Activated CD4-positive, alpha-beta memory T cell treated with anti-CD3 and anti-CD28 coated beads, Interleukin-2, amount 10 ng/mL, durations not matched to agents 7 days and 5 days (primary cell): ENCODE results near the gene CNOT6. TPM values are rescaled to one million over a fixed set of nuclear protein-coding genes. Genes with fewer than 3 reads are reported as not detected.

ENCODE experiments used
- CTCF ChIA-PET: fragments of 350-600 bp; sonication (Branson Sonifier 250); formaldehyde crosslinking; loops from one replicate; lab custom pipeline; 2021; ENCODE audit warnings: antibody characterized with exemption, inconsistent platforms; lab: Charles Lee
- POLR2A ChIA-PET: fragments of 350-600 bp; sonication (Branson Sonifier 250); formaldehyde crosslinking; loops from one replicate; lab custom pipeline; 2021; ENCODE audit warnings: antibody characterized with exemption; lab: Charles Lee
- DNase-seq: peaks from one replicate; pipeline ENCODE4 v3.0.0-alpha.2; 2020
- H3K27ac Mint-ChIP-seq: one replicate; pipeline ENCODE4 v1.8.0; 2021; ENCODE audit warnings: mild to moderate bottlenecking, mixed read lengths
- H3K27me3 Mint-ChIP-seq: one replicate; pipeline ENCODE4 v1.8.0; 2021; ENCODE audit warnings: mixed read lengths
- H3K36me3 Mint-ChIP-seq: one replicate; pipeline ENCODE4 v1.8.0; 2021; ENCODE audit warnings: low read depth, mixed read lengths
- H3K4me1 Mint-ChIP-seq: one replicate; pipeline ENCODE4 v1.8.0; 2021; ENCODE audit warnings: mixed read lengths
- H3K4me3 Mint-ChIP-seq: one replicate; pipeline ENCODE4 v1.8.0; 2021; ENCODE audit warnings: mild to moderate bottlenecking, mixed read lengths
- H3K9me3 Mint-ChIP-seq: one replicate; pipeline ENCODE4 v1.8.0; 2021; ENCODE audit warnings: mixed read lengths
- total RNA-seq, 2 experiments: library from RNA; stranded (reverse); gene quantifications; one replicate each; pipeline ENCODE4 v1.2.3, GENCODE V29; 2021

Gene CNOT6
- total RNA-seq, 2 experiments from 2014 or later, result 34.9 to 36.2 TPM

GRCh38 chr5:180603076-180603594 is 109.0 kb downstream of the CNOT6 start:
- ChIA-PET CTCF (no interaction called here), POLR2A (no interaction called here)
- H3K36me3 Mint-ChIP-seq, result no peaks in the 10 kb centered on the region
- no peak overlapping the region for H3K27ac Mint-ChIP-seq
- no peaks in the 10 kb centered on the region for H3K4me1 Mint-ChIP-seq
- no peaks in the 10 kb centered on the region for H3K9me3 Mint-ChIP-seq
- H3K4me3 Mint-ChIP-seq, result no peak overlapping the region
- no peak for DNase-seq
- H3K27me3 Mint-ChIP-seq, result no peaks in the 10 kb centered on the region

GRCh38 chr5:180604271-180604670 is 110.1 kb downstream of the CNOT6 start:
- H3K36me3 Mint-ChIP-seq, result no peaks in the 10 kb centered on the region
- no peak overlapping the region for H3K27ac Mint-ChIP-seq
- no peak for DNase-seq
- ChIA-PET POLR2A (no interaction called here), CTCF (no interaction called here)
- no peaks in the 10 kb centered on the region for H3K4me1 Mint-ChIP-seq
- no peaks in the 10 kb centered on the region for H3K9me3 Mint-ChIP-seq
- no peaks in the 10 kb centered on the region for H3K27me3 Mint-ChIP-seq
- H3K4me3 Mint-ChIP-seq, result no peak overlapping the region

GRCh38 chr5:180605554-180606214 is 111.5 kb downstream of the CNOT6 start:
- peak; percentile 65 for DNase-seq
- no peaks in the 10 kb centered on the region for H3K27me3 Mint-ChIP-seq
- POLR2A ChIA-PET, result no interaction called here

GRCh38 chr5:180606215-180606785 is 112.1 kb downstream of the CNOT6 start:
- POLR2A ChIA-PET, result no interaction called here

More at GRCh38 chr5:180605554-180606214, 111.5 kb downstream of the CNOT6 start:
- CTCF ChIA-PET, result interaction anchor here (0.9 to 2.2 kb wide), 6 partner anchors 13 to 313 kb away, joined by 3 to 10 read pairs (median 4); no protein-coding TSS in a partner anchor
- Mint-ChIP-seq H3K4me1 (no peaks in the 10 kb centered on the region), H3K27ac (no peak overlapping the region), H3K36me3 (no peaks in the 10 kb centered on the region), H3K9me3 (no peaks in the 10 kb centered on the region), H3K4me3 (no peak overlapping the region)

GRCh38 chr5:180607861-180608571 is 113.8 kb downstream of the CNOT6 start:
- Mint-ChIP-seq H3K27me3 (no peaks in the 10 kb centered on the region), H3K4me3 (no peak overlapping the region), H3K4me1 (no peaks in the 10 kb centered on the region), H3K9me3 (no peaks in the 10 kb centered on the region), H3K27ac (no peak overlapping the region), H3K36me3 (no peaks in the 10 kb centered on the region)
- DNase-seq, result no peak
- CTCF ChIA-PET, result interaction anchor here (1.9 kb wide), 1 partner anchor 11 kb away, joined by 5 read pairs; no protein-coding TSS in a partner anchor
- POLR2A ChIA-PET, result no interaction called here

More at GRCh38 chr5:180606215-180606785, 112.1 kb downstream of the CNOT6 start:
- DNase-seq, result no peak
- no peaks in the 10 kb centered on the region for H3K27me3 Mint-ChIP-seq
- no peak overlapping the region for H3K27ac Mint-ChIP-seq
- CTCF ChIA-PET, result interaction anchor here (0.7 to 2.2 kb wide), 7 partner anchors 13 to 313 kb away, joined by 3 to 10 read pairs (median 4); no protein-coding TSS in a partner anchor
- no peaks in the 10 kb centered on the region for H3K36me3 Mint-ChIP-seq
- H3K4me3 Mint-ChIP-seq, result no peak overlapping the region
- H3K4me1 Mint-ChIP-seq, result no peaks in the 10 kb centered on the region
- no peaks in the 10 kb centered on the region for H3K9me3 Mint-ChIP-seq

GRCh38 chr5:180608572-180609310 is 114.6 kb downstream of the CNOT6 start:
- no peaks in the 10 kb centered on the region for H3K27me3 Mint-ChIP-seq
- H3K4me3 Mint-ChIP-seq, result no peak overlapping the region
- no peaks in the 10 kb centered on the region for H3K9me3 Mint-ChIP-seq
- ChIA-PET POLR2A (no interaction called here), CTCF (no interaction called here)
- no peaks in the 10 kb centered on the region for H3K36me3 Mint-ChIP-seq
- DNase-seq, result no peak
- no peaks in the 10 kb centered on the region for H3K4me1 Mint-ChIP-seq
- H3K27ac Mint-ChIP-seq, result no peak overlapping the region

- no peak overlapping the region for H3K4me3 Mint-ChIP-seq
- no peaks in the 10 kb centered on the region for H3K27me3 Mint-ChIP-seq
- H3K36me3 Mint-ChIP-seq, result no peaks in the 10 kb centered on the region
- CTCF ChIA-PET, result no interaction called here
- POLR2A ChIA-PET, result no interaction called here
- H3K4me1 Mint-ChIP-seq, result no peaks in the 10 kb centered on the region
- no peak for DNase-seq
- H3K27ac Mint-ChIP-seq, result no peak overlapping the region
- no peaks in the 10 kb centered on the region for H3K9me3 Mint-ChIP-seq
Measured at GRCh38 chr5:180609386-180609785, 115.2 kb downstream of the CNOT6 start.

- Mint-ChIP-seq H3K4me3 (no peak overlapping the region), H3K9me3 (no peaks in the 10 kb centered on the region), H3K4me1 (no peaks in the 10 kb centered on the region), H3K27ac (no peak overlapping the region), H3K36me3 (no peaks in the 10 kb centered on the region), H3K27me3 (no peaks in the 10 kb centered on the region)
- POLR2A ChIA-PET, result no interaction called here
- CTCF ChIA-PET, result no interaction called here
- DNase-seq, result no peak
Measured at GRCh38 chr5:180609817-180610550, 115.8 kb downstream of the CNOT6 start.

GRCh38 chr5:180611140-180611850 is 117.1 kb downstream of the CNOT6 start:
- Mint-ChIP-seq H3K4me3 (no peak overlapping the region), H3K9me3 (no peaks in the 10 kb centered on the region)
- CTCF ChIA-PET, result no interaction called here

GRCh38 chr5:180612683-180613082 is 118.5 kb downstream of the CNOT6 start:
- H3K27ac Mint-ChIP-seq, result no peak overlapping the region
- CTCF ChIA-PET, result no interaction called here
- no peaks in the 10 kb centered on the region for H3K4me1 Mint-ChIP-seq
- no peaks in the 10 kb centered on the region for H3K9me3 Mint-ChIP-seq
- no peak for DNase-seq
- no peaks in the 10 kb centered on the region for H3K27me3 Mint-ChIP-seq
- no peaks in the 10 kb centered on the region for H3K36me3 Mint-ChIP-seq
- H3K4me3 Mint-ChIP-seq, result no peak overlapping the region
- POLR2A ChIA-PET, result no interaction called here

More at GRCh38 chr5:180611140-180611850, 117.1 kb downstream of the CNOT6 start:
- Mint-ChIP-seq H3K27ac (no peak overlapping the region), H3K27me3 (no peaks in the 10 kb centered on the region), H3K36me3 (no peaks in the 10 kb centered on the region), H3K4me1 (no peaks in the 10 kb centered on the region)
- no peak for DNase-seq
- POLR2A ChIA-PET, result no interaction called here

GRCh38 chr5:180613188-180613813 is 119.1 kb downstream of the CNOT6 start:
- Mint-ChIP-seq H3K36me3 (no peaks in the 10 kb centered on the region), H3K9me3 (no peaks in the 10 kb centered on the region), H3K27ac (no peak overlapping the region), H3K4me1 (no peaks in the 10 kb centered on the region), H3K27me3 (peaks cover under 1% of the 10 kb centered on the region), H3K4me3 (no peak overlapping the region)
- POLR2A ChIA-PET, result no interaction called here
- CTCF ChIA-PET, result no interaction called here
- no peak for DNase-seq
